GM10266 (cell line): ENCODE results near the gene NFATC2IP.
"Not testable (repeated sequence)": the region's sequence is repeated elsewhere in the genome, so short reads cannot be mapped to it uniquely, and the experiment has no call there.

ENCODE experiments used
- DNase-seq: peaks from one replicate; pipeline ENCODE4 v3.0.0; 2012; ENCODE audit errors: extremely low spot score
- TF ChIP-seq, protein P1 (sequence below): IDR thresholded peaks from 2 replicates; pipeline ENCODE4 v1.5.1; 2012; ENCODE audit warnings: mild to moderate bottlenecking, low read depth; ENCODE audit not compliant: control insufficient read depth, insufficient read depth; ENCODE audit errors: missing control alignments

The NFATC2IP gene

DNA sequence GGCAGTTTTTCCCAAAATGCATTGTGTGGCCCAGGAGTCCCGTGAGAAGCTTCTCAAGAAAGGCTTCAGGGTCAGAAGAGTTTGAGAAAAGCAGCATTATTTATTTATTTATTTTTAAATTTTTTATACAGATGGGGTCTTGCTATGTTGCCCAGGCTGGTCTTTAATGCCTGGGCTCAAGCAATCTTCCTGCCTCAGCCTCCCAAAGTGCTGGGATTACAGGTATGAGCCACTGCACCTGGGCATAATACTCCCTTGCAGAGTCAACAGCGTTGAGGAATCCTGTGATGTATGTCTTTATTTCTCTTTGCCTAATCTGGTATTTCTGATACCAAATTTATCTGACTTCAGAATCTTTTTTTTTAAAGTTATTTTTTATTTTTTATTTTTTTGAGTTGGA lies 49.3 kb downstream of the NFATC2IP start:
- TF ChIP-seq, protein P1, sequence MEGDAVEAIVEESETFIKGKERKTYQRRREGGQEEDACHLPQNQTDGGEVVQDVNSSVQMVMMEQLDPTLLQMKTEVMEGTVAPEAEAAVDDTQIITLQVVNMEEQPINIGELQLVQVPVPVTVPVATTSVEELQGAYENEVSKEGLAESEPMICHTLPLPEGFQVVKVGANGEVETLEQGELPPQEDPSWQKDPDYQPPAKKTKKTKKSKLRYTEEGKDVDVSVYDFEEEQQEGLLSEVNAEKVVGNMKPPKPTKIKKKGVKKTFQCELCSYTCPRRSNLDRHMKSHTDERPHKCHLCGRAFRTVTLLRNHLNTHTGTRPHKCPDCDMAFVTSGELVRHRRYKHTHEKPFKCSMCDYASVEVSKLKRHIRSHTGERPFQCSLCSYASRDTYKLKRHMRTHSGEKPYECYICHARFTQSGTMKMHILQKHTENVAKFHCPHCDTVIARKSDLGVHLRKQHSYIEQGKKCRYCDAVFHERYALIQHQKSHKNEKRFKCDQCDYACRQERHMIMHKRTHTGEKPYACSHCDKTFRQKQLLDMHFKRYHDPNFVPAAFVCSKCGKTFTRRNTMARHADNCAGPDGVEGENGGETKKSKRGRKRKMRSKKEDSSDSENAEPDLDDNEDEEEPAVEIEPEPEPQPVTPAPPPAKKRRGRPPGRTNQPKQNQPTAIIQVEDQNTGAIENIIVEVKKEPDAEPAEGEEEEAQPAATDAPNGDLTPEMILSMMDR: no peak

DNA sequence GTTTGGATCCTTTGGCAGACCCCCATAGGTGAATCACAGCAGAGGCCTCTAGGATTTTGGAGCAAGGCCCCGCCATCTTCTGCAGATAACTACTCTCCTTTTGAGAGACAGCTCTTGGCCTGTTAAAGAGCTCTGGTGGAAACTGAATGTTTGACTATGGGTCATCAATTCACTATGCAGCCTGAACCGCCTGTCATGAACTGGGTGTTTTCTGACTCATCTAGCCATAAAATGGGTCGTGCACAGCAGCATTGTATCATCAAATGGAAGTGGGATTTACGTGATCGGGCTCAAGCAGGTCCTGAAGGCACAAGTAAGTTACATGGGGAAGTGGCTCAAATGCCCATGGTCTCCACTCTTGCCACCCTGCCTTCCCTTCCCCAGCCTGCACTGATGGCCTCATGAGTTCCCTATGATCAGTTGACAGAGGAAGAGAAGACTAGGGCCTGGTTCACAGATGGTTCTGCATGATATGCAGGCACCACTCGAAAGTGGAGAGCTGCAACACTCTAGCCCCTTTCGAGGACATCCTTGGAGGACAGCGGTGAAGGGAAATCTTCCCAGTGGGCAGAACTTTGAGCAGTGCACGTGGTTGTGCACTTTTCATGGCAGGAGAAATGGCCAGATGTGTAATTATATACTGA lies 53.9 kb downstream of the NFATC2IP start:
- DNase-seq: not testable (repeated sequence)

More for the DNA sequence above, 49.3 kb downstream of the NFATC2IP start:
- DNase-seq: no peak

DNA sequence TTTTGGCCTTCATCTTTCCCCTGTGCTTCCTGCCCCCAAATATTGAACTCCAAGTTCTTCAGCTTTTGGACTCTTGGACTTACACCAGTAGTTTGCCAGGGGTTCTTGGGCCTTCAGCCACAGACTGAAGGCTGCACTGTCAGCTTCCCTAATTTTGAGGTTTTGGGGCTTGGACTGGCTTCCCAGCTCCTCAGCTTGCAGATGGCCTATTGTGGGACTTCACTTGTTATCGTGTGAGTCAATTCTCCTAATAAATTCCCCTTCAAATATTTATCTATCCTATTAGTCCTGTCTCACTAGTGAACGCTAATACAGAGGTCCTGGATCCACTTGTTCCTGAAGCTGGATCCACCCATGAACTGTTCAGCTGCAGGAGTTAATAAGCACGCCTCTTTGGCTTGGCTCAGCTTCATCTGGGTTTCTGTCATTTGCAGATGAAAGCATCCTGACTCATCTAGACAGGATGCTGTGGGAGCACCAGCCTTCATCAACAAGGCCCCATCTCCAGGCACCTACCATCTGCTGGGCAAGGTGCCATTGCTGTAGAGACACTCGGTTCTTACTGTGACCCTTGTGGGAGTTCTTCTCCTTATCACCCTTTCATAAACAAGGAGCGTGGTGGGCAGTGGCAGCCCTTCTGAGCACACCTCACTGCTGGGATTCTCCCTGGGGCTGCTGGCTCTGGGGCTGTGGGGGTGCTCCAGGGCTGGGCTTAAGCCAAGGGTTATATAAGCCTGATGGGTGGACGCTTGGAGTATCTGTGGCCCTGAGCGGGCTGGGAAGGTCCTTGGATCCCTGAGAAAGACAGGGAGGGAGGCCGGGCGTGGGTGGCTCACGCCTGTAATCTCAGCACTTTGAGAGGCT lies 57.2 kb downstream of the NFATC2IP start:
- no peak for DNase-seq
- TF ChIP-seq, protein P1: no peak

DNA sequence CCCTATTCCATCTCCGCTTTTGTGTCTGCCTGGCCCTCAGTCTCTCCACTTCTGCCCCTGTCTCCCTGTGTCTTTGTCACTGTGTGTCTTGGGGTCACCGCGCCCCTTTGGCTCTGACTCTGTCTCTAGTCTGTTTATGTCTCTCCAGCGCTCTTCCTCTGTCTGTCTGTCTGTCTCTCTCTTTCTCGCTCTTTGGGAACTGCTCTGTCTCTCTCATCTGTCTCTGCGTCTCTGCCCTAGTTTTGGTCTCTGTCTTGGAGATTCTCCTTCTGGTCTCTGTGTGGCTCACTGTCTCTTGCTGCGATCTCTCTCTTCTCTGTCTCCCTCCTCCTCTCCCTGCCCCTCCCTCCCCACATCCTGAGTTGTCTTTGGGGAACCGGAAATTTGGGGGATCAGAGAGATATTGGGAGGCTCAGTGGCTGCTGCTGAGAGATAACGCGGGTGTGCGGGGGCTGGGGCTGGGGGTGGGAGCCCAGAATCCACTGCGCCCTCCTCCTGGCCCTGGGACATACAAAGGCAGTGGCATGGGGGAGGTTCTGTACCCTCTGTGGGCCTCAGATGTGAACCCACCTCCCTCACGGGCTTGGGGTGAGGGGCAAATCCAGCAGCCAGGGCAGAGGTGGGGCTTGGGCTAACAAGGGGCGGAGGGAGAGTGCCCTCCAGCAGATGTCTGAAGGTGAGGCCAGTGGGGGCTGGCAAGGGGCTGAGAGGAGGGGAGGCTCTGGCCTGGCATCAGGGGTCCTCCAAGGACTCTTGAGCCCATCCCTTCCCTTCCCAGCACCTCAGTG lies 58.5 kb downstream of the NFATC2IP start:
- TF ChIP-seq, protein P1: no peak
- no peak for DNase-seq

DNA sequence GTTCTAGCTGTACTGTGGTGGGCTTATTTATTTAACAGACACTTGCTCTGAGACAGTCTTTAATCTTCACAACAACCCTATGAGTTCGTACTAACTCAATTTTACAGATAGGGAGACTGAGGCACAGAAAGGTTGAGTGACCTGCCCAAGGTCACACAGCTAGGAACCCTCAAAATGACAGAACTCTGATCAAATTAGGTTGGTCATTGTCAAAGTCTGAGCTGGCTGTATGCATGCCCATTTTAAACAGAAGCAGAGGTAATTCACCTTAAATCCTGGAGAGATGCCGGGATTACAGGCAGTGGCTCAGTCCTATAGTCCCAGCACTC lies 59.1 kb downstream of the NFATC2IP start:
- TF ChIP-seq, protein P1: no peak
- no peak for DNase-seq

DNA sequence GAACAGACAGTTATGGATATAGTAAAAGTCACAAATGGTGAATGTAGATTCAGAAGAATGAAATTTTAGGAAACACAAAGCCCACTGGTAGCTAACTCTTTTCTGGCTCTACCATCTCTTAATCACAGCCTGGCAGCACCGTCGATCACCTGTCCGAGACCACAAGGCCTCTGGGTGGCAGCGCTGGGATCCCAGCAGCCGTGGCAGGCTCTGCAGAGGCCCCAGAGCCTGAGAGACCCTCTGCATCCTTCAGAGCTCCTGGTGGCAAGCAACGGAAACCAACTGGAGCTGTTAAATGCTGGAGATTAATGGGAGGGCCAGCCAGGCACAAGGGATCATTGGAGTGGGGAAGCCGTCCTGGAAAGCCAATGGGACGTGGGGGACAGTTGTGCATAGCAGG lies 60.4 kb downstream of the NFATC2IP start:
- DNase-seq: no peak
- TF ChIP-seq, protein P1: no peak

DNA sequence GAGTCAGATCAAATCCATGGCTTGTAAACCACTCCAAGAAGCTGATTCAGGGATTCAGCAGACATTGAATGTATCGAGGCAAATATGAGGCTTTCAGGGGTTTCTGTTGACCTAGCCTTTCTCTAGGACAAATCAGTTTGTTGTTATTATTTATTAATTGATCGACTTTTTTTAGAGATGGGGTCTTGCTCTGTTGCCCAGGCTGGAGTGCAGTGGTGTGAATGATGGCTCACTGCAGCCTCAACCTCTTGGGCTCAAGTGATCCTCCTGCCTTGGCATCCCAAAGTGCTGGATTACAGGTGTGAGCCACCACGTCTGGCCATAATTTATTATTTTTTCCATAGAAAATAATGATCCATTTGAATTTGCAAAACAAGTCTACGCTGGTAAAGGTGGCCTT lies 61.1 kb downstream of the NFATC2IP start:
- TF ChIP-seq, protein P1: no peak
- no peak for DNase-seq
